GM12873 (cell line): Measurements from ENCODE around the gene NPHP3.

Experiments
- TF ChIP-seq, protein P1 (sequence below): IDR thresholded peaks from 2 replicates; pipeline ENCODE4 v1.5.1; 2012; ENCODE audit warnings: low read depth, mild to moderate bottlenecking, moderate library complexity, low read length, control low read depth; ENCODE audit not compliant: insufficient read depth; ENCODE audit errors: missing control alignments

Gene NPHP3

GRCh38 chr3:132638706-132639105, 83.5 kb downstream of the NPHP3 start:
- TF ChIP-seq, protein P1, sequence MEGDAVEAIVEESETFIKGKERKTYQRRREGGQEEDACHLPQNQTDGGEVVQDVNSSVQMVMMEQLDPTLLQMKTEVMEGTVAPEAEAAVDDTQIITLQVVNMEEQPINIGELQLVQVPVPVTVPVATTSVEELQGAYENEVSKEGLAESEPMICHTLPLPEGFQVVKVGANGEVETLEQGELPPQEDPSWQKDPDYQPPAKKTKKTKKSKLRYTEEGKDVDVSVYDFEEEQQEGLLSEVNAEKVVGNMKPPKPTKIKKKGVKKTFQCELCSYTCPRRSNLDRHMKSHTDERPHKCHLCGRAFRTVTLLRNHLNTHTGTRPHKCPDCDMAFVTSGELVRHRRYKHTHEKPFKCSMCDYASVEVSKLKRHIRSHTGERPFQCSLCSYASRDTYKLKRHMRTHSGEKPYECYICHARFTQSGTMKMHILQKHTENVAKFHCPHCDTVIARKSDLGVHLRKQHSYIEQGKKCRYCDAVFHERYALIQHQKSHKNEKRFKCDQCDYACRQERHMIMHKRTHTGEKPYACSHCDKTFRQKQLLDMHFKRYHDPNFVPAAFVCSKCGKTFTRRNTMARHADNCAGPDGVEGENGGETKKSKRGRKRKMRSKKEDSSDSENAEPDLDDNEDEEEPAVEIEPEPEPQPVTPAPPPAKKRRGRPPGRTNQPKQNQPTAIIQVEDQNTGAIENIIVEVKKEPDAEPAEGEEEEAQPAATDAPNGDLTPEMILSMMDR: no peak

GRCh38 chr3:132637590-132637989, 84.6 kb downstream of the NPHP3 start:
- TF ChIP-seq, protein P1: no peak

- TF ChIP-seq, protein P1: no peak
These were observed 87.2 kb downstream of the NPHP3 start for GRCh38 chr3:132635052-132635451.
